K562 (cell line): ENCODE results near the gene ECHDC3. TPM values are rescaled to one million over a fixed set of nuclear protein-coding genes. Genes with fewer than 3 reads are reported as not detected.

Source experiments
- ATF3 ChIP-seq, 2 experiments: fragments of 450-650 bp in 1 of 2; sonication (generic) in 1 of 2; formaldehyde crosslinking in 1 of 2; IDR thresholded peaks in 1 of 2; conservative IDR thresholded peaks in 1 of 2; 2 replicates each; pipeline versions ENCODE4 v1.6.1 to v1.8.1; 2016 to 2023; ENCODE audit warnings: mild to moderate bottlenecking in 2 of 2, moderate library complexity in 2 of 2, inconsistent platforms in 1 of 2, missing genetic modification reagents in 1 of 2
- BRD9 ChIP-seq: fragments of 450-650 bp; IDR thresholded peaks from 2 replicates; pipeline ENCODE4 v1.6.1; 2018; ENCODE audit warnings: low read depth; ENCODE audit not compliant: partially characterized antibody
- KDM1A ChIP-seq, 2 experiments: fragments of 450-650 bp; IDR thresholded peaks; 2 replicates each; pipeline ENCODE4 v1.6.1; 2016; ENCODE audit warnings: mild to moderate bottlenecking in 2 of 2
- MAFF ChIP-seq: IDR thresholded peaks from 2 replicates; pipeline ENCODE4 v1.6.1; 2012; ENCODE audit warnings: low read length, improper control_type of control experiment
- RAD21 ChIP-seq, 2 experiments: fragments of 250-450 bp in 1 of 2; fragments of 450-650 bp in 1 of 2; sonication (Bioruptor Pico) in 1 of 2; formaldehyde crosslinking in 1 of 2; IDR thresholded peaks in 1 of 2; conservative IDR thresholded peaks in 1 of 2; 2 replicates each; pipeline versions ENCODE4 v1.4.0 to v1.8.0; 2020 to 2022; ENCODE audit warnings: mild to moderate bottlenecking in 2 of 2, moderate library complexity in 1 of 2
- RCOR1 ChIP-seq, 2 experiments: IDR thresholded peaks; 2 replicates each; pipeline ENCODE4 v1.6.1; 2012; ENCODE audit warnings: low read depth in 2 of 2, low read length in 2 of 2, borderline replicate concordance in 1 of 2, improper control_type of control experiment in 1 of 2
- ZBTB33 ChIP-seq: sonication (generic); formaldehyde crosslinking; IDR thresholded peaks from 2 replicates; pipeline ENCODE4 v1.8.1; 2023; ENCODE audit warnings: mild to moderate bottlenecking, missing genetic modification reagents
- ZFP30 ChIP-seq: fragments of 250-450 bp; sonication (Bioruptor Pico); IDR thresholded peaks from 2 replicates; pipeline ENCODE4 v1.8.0; 2022; ENCODE audit warnings: moderate library complexity, mild to moderate bottlenecking, inconsistent platforms, borderline replicate concordance
- ZKSCAN1 ChIP-seq: fragments of 150-350 bp; IDR thresholded peaks from 2 replicates; pipeline ENCODE4 v1.6.1; 2016; ENCODE audit warnings: low read depth, low read length
- polyA plus RNA-seq, 8 experiments: library from polyadenylated mRNA; depleted of rRNA in 4 of 8; stranded (reverse) in 5 of 8; unstranded in 3 of 8; fragments of >200 nt; fragmentation: Nextera tagmentation in 2 of 8; fragmentation: Illumina TruSeq in 1 of 8; extraction: Ambion mirVana in 2 of 8; extraction: Trizol in 1 of 8; gene quantifications; 2 replicates each; pipeline versions ENCODE4 v1.2.1 to v1.2.3, GENCODE V29; 2011 to 2014; ENCODE audit warnings: inconsistent platforms in 1 of 8, missing spikeins in 1 of 8
- total RNA-seq, 7 experiments: library from RNA; depleted of rRNA in 6 of 7; stranded (reverse); fragments of >200 nt in 6 of 7; fragmentation: Illumina TruSeq in 2 of 7; extraction: Trizol in 2 of 7; gene quantifications; 2 replicates each; pipeline versions ENCODE4 v1.2.1 to v1.2.3, GENCODE V29; 2011 to 2021; ENCODE audit warnings: low replicate concordance in 1 of 7
- TF ChIP-seq, protein P1 (sequence below): fragments of 450-650 bp; formaldehyde crosslinking; IDR thresholded peaks from 2 replicates; pipeline ENCODE4 v1.4.0; 2020; ENCODE audit warnings: mild to moderate bottlenecking, moderate library complexity
- TF ChIP-seq, protein P2 (sequence below), 2 experiments: fragments of 450-650 bp; formaldehyde crosslinking in 1 of 2; IDR thresholded peaks; 2 replicates each; pipeline versions ENCODE4 v1.4.0 to v1.6.1; 2014 to 2020; ENCODE audit warnings: mild to moderate bottlenecking in 2 of 2, borderline replicate concordance in 1 of 2, low read depth in 1 of 2

ECHDC3 gene
- total and polyA plus RNA-seq, 9 of the 15 experiments (the other 6 are each of a cell fraction or from before 2014, with no cell fraction given) = 0.53 to 21.9 (median 15.7) TPM

GRCh38 chr10:11697718-11698527 lies 44.3 kb upstream of the ECHDC3 start (continued):
- TF ChIP-seq RCOR1 (IDR thresholded peaks at IDR 0.05; ENCODE audit: borderline replicate concordance in 1 of 2, low read depth in 2 of 2, low read length in 2 of 2) = peak in 1 of 2 experiments; percentile 49; a peak in 1 of 4 replicates
- peak in 1 of 2 experiments; percentile 47; a peak in 2 of 4 replicates for TF ChIP-seq RAD21 (CRISPR knock-in tag; conservative IDR thresholded peaks at IDR 0.05 in 1 of 2, IDR thresholded peaks at IDR 0.05 in 1 of 2)
- TF ChIP-seq KDM1A (IDR thresholded peaks at IDR 0.05) = peak in 1 of 2 experiments; percentile 61; a peak in 1 of 4 replicates
- 0 out of 2 replicates have a peak, but pooled peaks have one; percentile 9 for TF ChIP-seq ATF3 (IDR thresholded peaks at IDR 0.05)
- no peak for TF ChIP-seq ATF3 (CRISPR knock-in tag; conservative IDR thresholded peaks at IDR 0.05)
- no peak for TF ChIP-seq ZFP30 (CRISPR knock-in tag)
- TF ChIP-seq, protein P1, sequence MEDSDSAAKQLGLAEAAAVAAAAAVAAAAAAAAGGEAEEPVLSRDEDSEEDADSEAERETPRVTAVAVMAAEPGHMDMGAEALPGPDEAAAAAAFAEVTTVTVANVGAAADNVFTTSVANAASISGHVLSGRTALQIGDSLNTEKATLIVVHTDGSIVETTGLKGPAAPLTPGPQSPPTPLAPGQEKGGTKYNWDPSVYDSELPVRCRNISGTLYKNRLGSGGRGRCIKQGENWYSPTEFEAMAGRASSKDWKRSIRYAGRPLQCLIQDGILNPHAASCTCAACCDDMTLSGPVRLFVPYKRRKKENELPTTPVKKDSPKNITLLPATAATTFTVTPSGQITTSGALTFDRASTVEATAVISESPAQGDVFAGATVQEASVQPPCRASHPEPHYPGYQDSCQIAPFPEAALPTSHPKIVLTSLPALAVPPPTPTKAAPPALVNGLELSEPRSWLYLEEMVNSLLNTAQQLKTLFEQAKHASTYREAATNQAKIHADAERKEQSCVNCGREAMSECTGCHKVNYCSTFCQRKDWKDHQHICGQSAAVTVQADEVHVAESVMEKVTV = no peak
- TF ChIP-seq ZKSCAN1 = 0 out of 2 replicates have a peak, but pooled peaks have one; percentile 36
- TF ChIP-seq, protein P2, sequence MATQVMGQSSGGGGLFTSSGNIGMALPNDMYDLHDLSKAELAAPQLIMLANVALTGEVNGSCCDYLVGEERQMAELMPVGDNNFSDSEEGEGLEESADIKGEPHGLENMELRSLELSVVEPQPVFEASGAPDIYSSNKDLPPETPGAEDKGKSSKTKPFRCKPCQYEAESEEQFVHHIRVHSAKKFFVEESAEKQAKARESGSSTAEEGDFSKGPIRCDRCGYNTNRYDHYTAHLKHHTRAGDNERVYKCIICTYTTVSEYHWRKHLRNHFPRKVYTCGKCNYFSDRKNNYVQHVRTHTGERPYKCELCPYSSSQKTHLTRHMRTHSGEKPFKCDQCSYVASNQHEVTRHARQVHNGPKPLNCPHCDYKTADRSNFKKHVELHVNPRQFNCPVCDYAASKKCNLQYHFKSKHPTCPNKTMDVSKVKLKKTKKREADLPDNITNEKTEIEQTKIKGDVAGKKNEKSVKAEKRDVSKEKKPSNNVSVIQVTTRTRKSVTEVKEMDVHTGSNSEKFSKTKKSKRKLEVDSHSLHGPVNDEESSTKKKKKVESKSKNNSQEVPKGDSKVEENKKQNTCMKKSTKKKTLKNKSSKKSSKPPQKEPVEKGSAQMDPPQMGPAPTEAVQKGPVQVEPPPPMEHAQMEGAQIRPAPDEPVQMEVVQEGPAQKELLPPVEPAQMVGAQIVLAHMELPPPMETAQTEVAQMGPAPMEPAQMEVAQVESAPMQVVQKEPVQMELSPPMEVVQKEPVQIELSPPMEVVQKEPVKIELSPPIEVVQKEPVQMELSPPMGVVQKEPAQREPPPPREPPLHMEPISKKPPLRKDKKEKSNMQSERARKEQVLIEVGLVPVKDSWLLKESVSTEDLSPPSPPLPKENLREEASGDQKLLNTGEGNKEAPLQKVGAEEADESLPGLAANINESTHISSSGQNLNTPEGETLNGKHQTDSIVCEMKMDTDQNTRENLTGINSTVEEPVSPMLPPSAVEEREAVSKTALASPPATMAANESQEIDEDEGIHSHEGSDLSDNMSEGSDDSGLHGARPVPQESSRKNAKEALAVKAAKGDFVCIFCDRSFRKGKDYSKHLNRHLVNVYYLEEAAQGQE (IDR thresholded peaks at IDR 0.05; ENCODE audit: borderline replicate concordance) = peak; percentile 35; the same call in 1 of the 2 replicates
- TF ChIP-seq, protein P2 (CRISPR knock-in tag; IDR thresholded peaks at IDR 0.05; ENCODE audit: low read depth) = no peak
- no peak for TF ChIP-seq BRD9
- no peak for TF ChIP-seq MAFF
- TF ChIP-seq ZBTB33 (CRISPR knock-in tag) = peak; percentile 69; the same call in 1 of the 2 replicates
